ENCODE results near the gene MCM8.

- TF ChIP-seq CTCF (IDR thresholded peaks at IDR 0.05; ENCODE audit: low read depth, low read length, poor library complexity, severe bottlenecking), result no peak
- TF ChIP-seq EZH2phosphoT487 (IDR thresholded peaks at IDR 0.05; ENCODE audit: borderline replicate concordance, low read length), result no peak
Observed at GRCh38 chr20:5977223-5977622, 26.8 kb downstream of the MCM8 start.
